ENCODE results near the gene PLCL1. TPM values are rescaled to one million over a fixed set of nuclear protein-coding genes. Genes with fewer than 3 reads are reported as not detected.

PLCL1 gene
- total RNA-seq, 3 donors from 2014 or later = 6.6 to 11.3 (median 11.1) TPM

GRCh38 chr2:197809064-197809463, 4.7 kb downstream of the PLCL1 start:
- no peak for DNase-seq (ENCODE audit: low spot score in 2 of 2)
- intact Hi-C loops (cut with DNase I; ENCODE audit: low total_unique reads) = no loop called here
- TF ChIP-seq POLR2AphosphoS5 (IDR thresholded peaks at IDR 0.05) = no peak
- TF ChIP-seq CTCF (IDR thresholded peaks at IDR 0.05) = no peak
- TF ChIP-seq POLR2A (IDR thresholded peaks at IDR 0.05) = no peak
- Histone ChIP-seq H3K9me3 (no peaks in the 10 kb centered on the region), H3K4me3 (no peak overlapping the region), H3K36me3 (no peaks in the 10 kb centered on the region), H3K4me1 (no peaks in the 10 kb centered on the region), H3K27ac (no peak overlapping the region), H3K27me3 (no peaks in the 10 kb centered on the region)

- Histone ChIP-seq H3K9me3 (no peaks in the 10 kb centered on the region), H3K27me3 (no peaks in the 10 kb centered on the region), H3K36me3 (no peaks in the 10 kb centered on the region), H3K4me3 (no peak overlapping the region), H3K27ac (no peak overlapping the region), H3K4me1 (no peaks in the 10 kb centered on the region)
- intact Hi-C loops (cut with DNase I; ENCODE audit: low total_unique reads) = no loop called here
- DNase-seq (ENCODE audit: low spot score in 2 of 2) = no peak
- no peak for TF ChIP-seq POLR2A (IDR thresholded peaks at IDR 0.05)
- TF ChIP-seq CTCF (IDR thresholded peaks at IDR 0.05) = no peak
- TF ChIP-seq POLR2AphosphoS5 (IDR thresholded peaks at IDR 0.05) = no peak
Measured at GRCh38 chr2:197810016-197810415, 5.6 kb downstream of the PLCL1 start.

- Histone ChIP-seq H3K27ac (no peak overlapping the region), H3K36me3 (no peaks in the 10 kb centered on the region), H3K4me3 (no peak overlapping the region), H3K4me1 (no peaks in the 10 kb centered on the region), H3K9me3 (no peaks in the 10 kb centered on the region), H3K27me3 (no peaks in the 10 kb centered on the region)
- intact Hi-C loops (cut with DNase I; ENCODE audit: low total_unique reads) = no loop called here
- TF ChIP-seq POLR2A (IDR thresholded peaks at IDR 0.05) (no peak), CTCF (IDR thresholded peaks at IDR 0.05) (no peak), POLR2AphosphoS5 (IDR thresholded peaks at IDR 0.05) (no peak)
- DNase-seq (ENCODE audit: low spot score in 2 of 2) = no peak
Measured at GRCh38 chr2:197810491-197810890, 6.1 kb downstream of the PLCL1 start.

- H3K4me1 ChIP-seq = no peaks in the 10 kb centered on the region
- H3K27me3 ChIP-seq = no peaks in the 10 kb centered on the region
- no peak for DNase-seq (ENCODE audit: low spot score in 2 of 2)
- H3K4me3 ChIP-seq = no peak overlapping the region
- H3K27ac ChIP-seq = no peak overlapping the region
- H3K36me3 ChIP-seq = no peaks in the 10 kb centered on the region
- intact Hi-C loops (cut with DNase I; ENCODE audit: low total_unique reads) = no loop called here
- H3K9me3 ChIP-seq = no peaks in the 10 kb centered on the region
- no peak for TF ChIP-seq POLR2AphosphoS5 (IDR thresholded peaks at IDR 0.05)
- TF ChIP-seq POLR2A (IDR thresholded peaks at IDR 0.05) = no peak
- TF ChIP-seq CTCF (IDR thresholded peaks at IDR 0.05) = no peak
Measured at GRCh38 chr2:197813093-197813787, 8.8 kb downstream of the PLCL1 start.

- intact Hi-C loops (cut with DNase I; ENCODE audit: low total_unique reads) = no loop called here
Measured at GRCh38 chr2:197814526-197814925, 10.1 kb downstream of the PLCL1 start.

More at GRCh38 chr2:197814526-197814925, 10.1 kb downstream of the PLCL1 start:
- no peak for TF ChIP-seq POLR2A (IDR thresholded peaks at IDR 0.05)
- TF ChIP-seq CTCF (IDR thresholded peaks at IDR 0.05) = no peak
- no peak for TF ChIP-seq POLR2AphosphoS5 (IDR thresholded peaks at IDR 0.05)
- Histone ChIP-seq H3K4me1 (no peaks in the 10 kb centered on the region), H3K4me3 (no peak overlapping the region), H3K36me3 (no peaks in the 10 kb centered on the region), H3K9me3 (no peaks in the 10 kb centered on the region), H3K27me3 (no peaks in the 10 kb centered on the region), H3K27ac (no peak overlapping the region)
- no peak for DNase-seq (ENCODE audit: low spot score in 2 of 2)

All from breast epithelium (tissue), 4 donors.